ENCODE measurements around the gene RAPGEF2.
A peak's percentile ranks its signal among the peaks of the same experiment; 100 is the strongest.
"Not testable (repeated sequence)": the region's sequence is repeated elsewhere in the genome, so short reads cannot be mapped to it uniquely, and the experiment has no call there.

The RAPGEF2 gene

DNA sequence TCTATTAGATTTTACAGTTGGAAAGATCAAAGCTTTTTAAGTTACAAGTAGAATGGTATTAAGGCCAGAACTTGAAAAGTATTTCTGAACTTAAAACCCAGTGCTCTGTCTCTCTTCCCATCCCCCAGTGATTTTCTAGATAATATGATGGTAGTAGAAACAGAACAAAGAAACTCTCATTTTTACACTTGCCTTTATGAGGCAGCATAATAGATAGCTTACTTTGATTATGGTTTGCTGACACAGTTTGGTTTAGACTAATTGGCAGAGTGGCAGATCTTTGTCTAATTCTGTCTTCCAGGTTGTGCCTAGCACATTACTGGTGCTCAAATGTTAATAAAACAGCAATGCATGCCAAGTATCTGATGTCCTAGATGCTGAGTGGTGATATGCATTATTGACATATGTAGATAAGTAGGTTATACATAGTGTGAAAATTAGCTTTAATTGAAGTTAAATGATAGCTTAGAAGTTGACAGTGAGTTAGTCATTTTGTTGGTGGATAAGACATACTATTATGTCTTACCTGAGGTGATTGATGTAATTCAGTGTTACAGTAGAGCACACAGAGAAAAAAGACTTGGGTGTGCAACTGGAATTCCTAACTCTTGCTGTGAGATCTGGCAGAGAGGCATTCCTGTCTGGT is 4.3 kb upstream of the RAPGEF2 start:
- DNase-seq = no peak

DNA sequence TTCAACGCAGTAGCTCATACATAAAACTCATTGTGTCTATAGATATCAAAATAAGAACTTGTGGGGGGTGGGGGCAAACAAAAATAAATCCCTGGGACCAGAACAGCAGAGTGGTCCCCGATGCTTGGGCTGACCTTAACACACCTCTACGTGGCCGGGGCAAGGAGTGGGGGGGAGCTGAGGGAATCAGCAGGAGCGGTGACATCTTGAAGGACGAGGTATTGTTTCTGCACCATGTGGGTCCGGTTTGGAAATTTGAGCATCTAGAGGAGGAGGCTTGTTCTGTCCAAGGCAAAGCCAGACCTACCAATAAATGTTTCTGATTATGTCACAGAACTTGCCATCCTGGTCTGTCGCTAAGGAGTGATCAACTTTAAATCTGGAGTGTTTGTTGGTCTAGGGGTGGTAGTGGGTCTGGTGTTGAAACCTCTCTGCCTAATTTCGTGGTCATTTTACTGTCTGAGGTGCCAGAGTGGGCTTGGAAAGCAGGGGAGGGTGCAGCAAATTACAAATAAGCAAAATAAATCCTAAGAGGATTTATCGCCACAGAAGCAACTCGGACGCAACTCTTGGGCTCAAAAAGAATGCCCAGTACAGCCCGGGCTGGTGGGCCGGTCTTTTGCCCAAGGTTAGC is 774 bp upstream of the RAPGEF2 start:
- no peak for DNase-seq

DNA sequence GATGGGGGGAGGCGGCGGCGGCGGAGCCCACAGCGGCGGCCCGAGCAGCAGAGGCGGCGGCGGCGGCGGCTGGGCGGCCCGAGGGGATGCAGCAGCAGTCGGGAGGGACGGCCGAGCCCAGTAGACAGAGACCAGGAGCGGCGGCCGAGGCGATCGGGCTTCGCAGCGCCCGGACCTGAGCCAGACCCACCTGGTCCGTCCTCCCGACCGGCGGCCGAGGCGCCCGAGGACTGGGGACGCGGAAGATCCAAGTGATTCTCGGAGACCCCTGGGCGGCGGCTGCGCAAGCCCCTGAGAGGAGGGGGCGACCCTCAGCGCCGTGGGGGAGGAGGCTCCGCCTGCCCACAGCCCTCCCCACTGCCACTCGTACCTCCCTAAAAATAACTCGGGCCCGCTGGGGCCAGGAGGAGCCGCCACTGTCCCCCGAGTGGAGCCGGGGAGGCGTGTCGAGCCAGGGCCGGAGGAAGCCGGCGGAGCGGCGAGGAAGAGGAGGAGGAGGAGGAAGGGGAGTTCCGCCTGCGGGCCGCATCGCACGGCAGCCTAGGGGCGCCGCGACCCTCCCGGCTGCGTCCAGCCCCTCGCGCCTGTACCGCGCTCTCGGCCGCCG is 608 bp downstream of the RAPGEF2 start:
- DNase-seq = peak; percentile 88

DNA sequence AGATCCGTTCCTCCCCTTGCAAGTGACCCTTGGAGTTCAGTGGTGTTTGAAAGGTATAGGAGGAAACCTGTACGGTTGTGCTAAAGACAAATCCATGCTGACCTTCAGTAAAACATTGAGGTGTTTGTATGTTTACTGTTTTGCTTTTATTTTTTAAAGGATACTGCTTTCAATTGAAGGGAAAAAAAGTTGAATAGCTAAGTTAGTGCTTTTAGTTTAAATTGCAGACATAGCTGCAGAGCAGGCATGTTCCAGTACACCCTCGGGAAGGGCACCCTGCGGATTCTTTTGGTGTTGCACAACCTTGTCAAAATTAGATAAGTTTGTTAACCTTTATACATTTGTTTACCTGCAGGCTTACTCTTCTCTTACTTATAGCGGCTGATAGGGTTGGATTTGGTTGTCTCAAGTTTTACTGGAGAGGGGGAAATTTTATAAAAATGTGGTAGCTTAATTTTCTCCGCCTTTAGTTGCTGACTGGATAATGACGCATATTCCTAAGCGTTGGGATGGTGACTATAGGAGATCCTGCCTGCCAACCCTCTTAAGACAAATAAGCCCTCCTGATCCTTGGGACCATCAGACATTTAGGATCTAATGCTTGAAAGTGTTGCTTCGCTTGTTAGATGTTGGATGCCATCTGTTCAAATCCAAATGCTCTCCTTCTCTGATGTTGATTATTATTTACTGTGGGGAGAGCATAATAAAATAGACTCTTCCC is 2.0 kb downstream of the RAPGEF2 start:
- no peak for DNase-seq

DNA sequence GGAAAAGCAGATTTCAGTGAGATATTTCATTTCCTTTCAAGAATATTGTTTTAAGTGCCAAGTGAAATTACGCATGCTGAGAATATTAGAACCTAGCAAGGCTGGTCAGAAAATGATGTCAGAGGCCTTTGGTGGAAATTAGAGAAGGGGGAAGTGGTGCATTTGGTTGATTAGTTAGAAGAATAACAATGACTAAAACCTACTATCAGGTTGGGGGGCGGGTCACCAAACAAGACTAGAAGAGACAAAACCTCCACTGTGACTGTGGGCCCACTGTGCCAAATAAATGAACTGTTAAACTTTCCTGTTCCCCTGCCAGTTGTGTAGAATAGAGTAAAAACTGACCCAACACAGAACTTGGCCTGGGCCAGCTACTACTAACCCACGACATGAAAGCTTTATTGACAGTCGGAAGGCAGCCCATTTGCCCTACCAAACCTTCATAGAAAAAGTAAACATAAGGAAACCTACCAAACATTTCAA is 2.9 kb downstream of the RAPGEF2 start:
- no peak for DNase-seq

DNA sequence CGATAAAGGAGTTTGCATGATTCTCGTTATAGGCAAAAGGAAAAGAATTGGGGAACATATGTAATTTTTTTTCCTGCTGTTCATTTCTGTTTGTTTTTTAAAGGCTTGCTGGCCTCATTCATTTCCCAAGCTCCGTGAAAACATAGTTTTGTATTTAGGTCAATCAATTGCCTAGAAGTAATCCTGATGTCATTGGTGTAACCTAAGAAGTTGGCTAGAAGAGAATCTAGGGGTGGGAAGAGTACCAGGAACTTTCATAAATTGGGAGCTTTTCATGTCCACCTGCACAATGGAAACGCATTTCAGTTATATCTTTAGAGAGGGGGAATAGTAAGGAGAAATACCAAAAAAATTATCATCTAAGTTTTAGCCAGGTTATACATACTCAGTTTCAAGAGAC is 3.8 kb downstream of the RAPGEF2 start:
- DNase-seq = peak; percentile 30

DNA sequence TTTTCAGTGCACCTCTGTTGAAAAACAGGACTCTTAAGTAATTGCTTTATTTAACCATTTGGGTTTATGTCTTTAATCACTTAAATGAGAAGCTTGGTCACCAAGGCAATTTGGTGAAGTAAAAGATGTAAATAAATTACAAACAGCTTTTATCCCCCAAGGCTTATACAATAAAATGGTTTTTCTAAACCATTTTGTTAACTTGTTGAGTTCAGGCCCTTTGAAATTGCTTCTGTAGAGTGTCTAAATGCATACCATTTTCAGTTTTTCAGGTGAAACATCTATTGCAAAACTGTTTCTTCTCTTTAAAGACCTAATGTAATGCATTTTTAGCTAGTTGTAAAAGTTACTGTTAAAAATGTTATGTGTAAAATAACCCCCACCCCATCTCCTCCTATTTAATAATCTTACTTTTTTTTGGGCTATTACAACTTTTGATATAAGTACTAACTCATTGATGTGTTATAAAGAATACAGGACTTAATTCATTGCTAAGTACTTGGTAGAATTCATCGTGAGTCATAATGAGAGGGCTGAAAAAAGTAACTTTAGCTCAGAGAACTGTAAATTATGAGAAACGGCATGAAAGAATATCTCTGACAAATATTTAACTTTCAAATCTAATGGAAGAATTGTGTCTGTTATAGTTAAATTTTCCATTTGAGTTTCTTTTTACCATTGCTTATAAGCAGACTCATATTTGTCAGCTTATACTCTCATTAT is 4.5 kb downstream of the RAPGEF2 start:
- no peak for DNase-seq

DNA sequence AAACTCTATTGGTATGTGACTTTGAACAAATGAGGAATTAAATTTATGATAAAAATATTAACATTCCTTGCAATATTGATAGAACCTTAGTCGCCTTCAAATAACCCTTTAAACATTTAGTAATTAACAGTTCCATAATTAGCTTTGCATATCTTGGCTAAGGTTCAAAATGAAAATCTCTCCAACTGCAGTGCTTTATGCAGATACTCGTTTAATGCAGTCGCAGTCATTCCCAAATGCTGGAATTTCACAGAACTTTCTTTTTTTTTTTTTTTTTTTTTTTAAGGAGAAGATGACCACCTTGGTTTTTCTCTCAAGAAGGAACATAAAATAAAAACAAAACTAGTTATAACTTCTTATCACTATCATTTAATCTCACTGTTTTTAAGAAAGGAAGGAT is 5.2 kb downstream of the RAPGEF2 start:
- DNase-seq = no peak

DNA sequence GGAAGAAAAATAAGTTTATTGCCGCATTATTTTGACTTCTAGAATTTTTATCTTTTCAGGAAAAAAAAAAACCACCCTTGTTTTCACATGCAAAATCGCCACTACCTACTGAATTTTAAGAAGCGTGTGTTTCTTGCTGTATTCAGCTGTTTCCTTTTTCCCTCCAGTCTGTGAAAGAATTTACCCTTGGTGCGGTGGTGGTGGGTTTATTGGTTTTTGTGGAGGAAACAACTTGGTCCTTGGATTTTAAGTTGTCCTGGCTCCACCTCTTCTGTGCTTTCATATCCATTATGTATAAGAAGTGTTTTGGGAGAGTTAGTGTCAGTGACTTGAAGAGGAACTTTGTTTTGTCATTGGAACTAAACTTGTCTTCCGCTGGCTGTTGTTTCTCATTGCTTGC is 8.1 kb downstream of the RAPGEF2 start:
- DNase-seq = no peak

DNA sequence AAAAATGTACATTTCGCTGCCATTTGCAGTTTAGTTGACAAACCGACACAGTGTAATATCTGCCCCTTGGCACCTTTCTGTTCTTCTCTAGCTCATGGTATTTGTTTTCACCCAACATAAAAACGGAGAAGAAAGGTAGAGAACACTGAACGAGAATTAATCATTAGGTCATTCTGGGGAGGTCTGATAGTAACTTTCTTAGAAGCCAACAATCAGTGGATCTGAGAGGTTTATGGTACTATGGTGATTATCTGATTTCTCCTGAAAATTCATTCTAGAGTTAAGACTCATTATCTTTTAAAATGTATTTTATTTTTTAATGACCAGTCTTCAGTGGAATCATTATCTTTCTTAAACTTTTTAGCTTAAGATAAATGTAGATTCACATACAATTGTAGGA is 8.5 kb downstream of the RAPGEF2 start:
- no peak for DNase-seq

DNA sequence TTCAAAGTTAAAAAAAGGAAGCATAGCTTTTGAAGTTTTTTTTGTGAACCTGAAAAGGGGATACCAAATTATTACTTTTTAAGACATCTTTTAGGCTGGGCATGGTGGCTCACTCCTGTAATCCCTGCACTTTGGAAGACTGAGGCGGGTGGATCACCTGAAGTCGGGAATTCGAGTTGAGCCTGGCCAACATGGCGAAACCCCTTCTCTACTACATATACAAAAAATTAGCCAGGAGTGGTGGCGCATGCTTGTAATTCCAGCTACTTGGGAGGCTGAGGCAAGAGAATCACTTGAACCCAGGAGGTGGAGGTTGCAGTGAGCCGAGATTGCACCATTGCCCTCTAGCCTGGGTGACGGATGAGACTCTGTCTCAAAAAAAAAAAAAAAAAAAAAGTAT is 10.5 kb downstream of the RAPGEF2 start:
- not testable (repeated sequence) for DNase-seq

DNA sequence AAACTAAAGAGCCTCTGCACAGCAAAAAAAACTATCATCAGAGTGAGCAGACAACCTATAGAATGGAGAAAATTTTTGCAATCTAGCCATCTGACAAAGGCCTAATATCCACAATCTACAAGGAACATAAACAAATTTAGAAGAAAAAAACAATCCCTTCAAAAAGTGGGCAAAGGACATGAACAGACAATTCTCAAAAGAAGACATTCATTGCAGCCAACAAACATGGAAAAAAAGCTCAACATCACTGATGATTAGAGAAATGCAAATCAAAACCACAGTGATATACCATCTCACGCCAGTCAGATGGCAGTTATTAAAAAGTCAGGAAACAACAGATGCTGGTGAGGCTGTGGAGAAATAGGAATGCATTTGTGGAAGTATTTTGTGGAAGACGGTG is 13.2 kb downstream of the RAPGEF2 start:
- not testable (repeated sequence) for DNase-seq

DNA sequence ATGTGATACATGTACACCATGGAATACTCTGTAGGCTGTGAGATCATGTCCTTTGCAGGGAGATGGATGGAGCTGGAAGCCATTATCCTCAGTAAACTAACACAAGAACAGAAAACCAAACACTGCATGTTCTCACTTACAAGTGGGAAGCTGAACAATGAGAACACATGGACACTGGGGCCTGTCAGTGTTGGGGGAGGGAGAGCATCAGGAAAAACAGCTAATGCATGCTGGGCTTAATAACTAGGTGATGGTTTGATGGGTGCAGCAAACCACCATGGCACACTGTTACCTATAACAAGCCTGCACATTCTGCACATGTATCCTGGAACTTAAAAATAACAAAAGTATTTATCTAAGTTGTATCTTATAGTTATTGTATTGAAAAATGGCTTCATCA is 13.8 kb downstream of the RAPGEF2 start:
- not testable (repeated sequence) for DNase-seq

DNA sequence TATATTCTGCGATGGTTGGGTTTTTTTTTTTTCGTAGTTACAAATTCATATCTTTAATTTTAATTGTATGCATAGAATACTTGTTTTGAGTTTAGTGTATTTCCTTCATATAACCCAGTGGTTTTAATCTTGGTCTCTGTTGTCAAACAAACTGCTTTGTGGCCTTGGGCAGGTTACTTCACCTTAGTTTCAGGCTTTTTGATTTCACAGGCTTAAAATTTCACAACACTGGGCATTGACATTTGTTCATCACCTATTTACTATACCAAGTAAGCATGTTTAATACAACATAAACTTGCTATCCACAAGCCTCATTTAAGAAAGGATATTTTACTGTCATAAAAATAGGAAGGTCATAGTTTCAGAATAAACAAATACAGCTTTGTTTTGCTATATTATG is 14.7 kb downstream of the RAPGEF2 start:
- DNase-seq = no peak

DNA sequence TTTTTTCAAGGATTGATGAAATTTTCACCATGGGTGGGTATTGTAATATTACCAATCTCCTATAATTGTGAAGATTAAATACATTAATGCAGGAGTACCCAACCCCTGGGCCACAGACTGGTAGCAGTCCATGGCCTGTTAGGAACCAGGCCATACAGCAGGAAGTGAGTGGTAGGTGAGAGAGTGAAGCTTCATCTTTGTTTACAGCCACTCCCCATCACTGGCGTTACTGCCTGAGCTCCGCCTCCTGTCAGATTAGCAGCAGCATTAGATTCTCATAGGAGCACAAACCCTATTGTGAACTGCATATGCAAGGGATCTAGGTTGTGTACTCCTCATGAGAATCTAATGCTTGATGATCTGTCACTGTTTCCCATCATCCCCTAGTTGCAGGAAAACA is 15.1 kb downstream of the RAPGEF2 start:
- DNase-seq = no peak

DNA sequence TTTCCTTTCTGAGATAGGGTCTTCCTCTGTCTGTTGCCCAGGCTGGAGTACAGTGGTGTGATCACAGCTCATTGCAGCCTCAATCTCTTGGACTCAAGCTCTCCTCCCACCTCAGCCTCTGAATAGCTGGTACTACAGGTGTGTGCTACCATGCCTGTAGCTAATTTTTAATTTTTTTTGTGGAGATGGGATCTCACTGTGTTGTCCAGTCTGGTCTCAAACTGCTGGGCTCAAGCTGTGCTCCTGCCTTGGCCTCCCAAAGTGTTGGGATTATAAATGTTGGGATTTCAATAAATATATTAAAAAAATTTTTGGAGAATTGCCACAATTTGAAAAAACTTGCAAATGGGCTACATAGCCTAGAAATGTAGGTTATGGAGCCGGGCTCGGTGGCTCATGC is 18.5 kb downstream of the RAPGEF2 start:
- no peak for DNase-seq

DNA sequence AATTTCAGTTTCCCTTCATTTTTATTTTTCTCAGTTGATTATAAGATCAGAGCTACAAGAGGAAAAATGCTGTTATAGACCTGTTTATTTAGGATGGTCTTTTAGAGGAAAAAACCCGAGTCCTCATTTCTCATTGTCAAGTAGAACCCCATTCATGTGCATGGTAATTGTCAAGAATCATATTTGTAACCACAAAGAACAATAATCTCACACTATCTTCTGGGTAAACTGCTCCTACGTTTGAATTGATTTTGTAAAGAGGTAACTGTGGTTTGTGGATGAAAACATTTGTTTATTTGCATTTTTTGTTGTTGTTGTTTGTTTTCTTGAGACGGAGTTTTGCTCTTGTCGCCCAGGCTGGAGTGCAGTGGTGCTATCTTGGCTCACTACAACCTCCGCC is 23.8 kb downstream of the RAPGEF2 start:
- no peak for DNase-seq

DNA sequence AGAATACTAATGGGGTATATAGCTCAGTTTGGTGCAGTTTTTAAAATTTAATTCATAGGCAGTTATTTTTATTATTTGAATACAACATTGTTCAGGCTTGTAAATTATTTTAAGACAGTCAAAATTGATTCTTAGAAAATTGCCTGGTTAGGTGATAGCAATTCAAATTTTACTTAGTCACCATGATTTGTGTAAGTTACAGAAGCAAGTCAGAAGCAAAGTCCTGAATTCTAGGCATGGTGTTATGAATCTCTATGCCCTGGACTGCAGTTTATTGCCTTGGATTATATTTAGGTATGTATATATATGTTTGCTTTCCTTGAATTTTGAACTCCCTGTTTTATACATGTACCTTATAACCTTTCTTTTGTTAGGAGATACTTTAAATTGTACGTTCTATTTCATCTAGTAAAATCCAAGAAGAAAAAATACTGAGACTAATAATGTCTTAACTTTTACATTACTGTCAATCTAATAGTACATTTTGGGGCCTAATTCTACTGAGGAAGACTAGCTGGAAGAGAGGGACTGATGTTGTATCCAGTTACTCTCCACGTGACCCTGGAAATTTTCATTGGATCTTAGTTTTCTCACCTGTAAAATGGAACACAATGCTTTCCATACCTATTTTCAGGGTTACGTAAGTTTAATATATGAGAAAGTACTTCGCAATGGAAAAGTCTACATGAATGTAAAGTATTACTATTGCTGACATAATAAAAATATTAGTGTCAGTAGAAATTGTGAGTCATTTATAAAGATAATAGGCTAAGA is 25.1 kb downstream of the RAPGEF2 start:
- DNase-seq = no peak

DNA sequence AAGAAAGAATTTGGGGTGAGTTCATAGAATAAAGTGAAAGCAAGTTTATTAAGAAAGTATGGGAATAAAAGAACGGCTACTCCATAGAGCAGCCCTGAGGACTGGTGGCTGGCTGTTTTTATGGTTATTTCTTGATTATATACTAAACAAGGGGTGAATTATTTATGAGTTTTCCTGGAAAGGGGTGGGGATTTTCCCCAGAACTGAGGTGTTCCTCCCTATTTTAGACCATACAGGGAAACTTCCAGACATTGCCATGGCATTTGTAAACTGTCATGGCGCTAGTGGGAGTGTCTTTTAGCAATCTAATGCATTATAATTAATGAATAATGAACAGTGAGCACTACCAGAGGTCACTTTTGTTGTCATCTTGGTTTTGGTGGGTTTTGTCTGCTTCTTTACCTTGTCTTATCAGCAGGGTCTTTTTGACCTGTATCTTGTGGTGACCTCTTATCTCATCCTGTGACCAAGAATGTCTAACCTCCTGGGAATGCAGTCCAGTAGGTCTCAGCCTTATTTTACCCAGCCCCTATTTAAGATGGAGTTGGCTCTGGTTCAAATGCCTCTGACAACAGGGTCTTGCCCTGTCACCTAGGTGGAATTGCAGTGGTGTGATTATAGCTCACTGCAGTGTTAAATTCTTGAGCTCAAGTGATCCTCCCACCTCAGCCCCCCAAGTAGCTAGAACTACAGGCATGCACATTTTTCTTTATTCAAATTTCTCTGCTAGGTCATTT is 27.1 kb downstream of the RAPGEF2 start:
- no peak for DNase-seq

DNA sequence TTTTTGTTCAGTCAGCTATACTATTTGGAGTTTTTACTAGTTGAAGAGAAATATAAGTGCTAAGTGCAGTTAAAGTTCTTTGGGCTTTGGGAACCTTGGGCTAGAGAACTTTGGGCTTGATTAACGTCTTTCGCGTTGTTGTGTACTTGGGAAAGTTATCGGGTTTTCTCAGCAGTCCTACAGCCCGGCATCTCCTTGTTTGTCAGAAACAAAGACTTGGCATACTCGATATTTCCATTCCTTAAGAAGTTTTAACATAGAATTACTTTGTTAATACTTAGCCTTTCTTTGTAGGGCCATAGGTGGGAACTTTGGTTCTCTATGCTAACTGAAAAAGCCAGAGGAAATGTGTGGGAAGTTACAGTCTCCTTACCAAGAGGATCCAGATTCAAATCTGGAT is 28.7 kb downstream of the RAPGEF2 start:
- DNase-seq = no peak

DNA sequence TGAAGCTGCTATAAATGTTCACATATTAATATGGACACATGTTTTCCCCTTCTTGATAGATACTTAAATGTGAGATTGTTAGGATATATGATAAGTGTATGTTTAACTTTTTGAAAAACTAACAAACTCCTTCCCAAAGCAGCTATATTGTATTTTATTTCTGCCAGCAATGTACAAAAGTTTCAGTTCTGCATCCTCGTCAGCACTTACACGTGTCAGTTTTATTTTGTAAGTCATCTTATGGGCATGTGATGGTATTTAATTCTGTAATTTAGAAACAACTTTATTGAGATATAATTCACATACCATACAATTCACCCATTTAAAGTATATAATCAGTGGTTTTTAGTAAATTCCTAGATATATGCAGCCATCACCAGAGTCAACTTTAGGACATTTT is 31.6 kb downstream of the RAPGEF2 start:
- DNase-seq = no peak

DNA sequence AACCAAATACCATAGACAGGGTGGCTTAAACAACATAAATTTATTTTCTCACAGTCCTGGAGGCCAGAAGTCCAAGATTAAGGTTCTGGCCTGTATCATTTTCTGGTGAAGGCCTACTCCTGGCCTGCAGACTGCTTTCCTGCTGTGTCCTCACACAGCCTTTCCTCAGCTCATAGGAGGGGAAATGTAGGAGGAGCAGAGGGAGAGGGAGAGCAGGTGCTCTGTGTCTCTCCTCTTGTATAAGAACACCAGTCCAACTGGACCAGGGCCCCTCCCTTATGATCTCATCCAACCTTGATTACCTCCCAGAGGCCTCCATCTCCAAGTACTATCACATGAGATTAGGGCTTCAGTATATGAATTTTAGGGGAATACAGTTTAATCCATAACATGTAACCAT is 34.3 kb downstream of the RAPGEF2 start:
- DNase-seq = no peak
